HepG2 (cell line): Measurements from ENCODE around the gene NSMCE1. TPM values are rescaled to one million over a fixed set of nuclear protein-coding genes. Genes with fewer than 3 reads are reported as not detected.
A peak's percentile ranks its signal among the peaks of the same experiment; 100 is the strongest.

Source experiments
- CHD4 ChIP-seq: fragments of 200-600 bp; sonication (generic); IDR thresholded peaks from 2 replicates; pipeline ENCODE4 v1.7.0; 2017; ENCODE audit warnings: mild to moderate bottlenecking, low read length, borderline replicate concordance
- ERF ChIP-seq: IDR thresholded peaks from 2 replicates; pipeline ENCODE4 v1.6.1; 2018; ENCODE audit warnings: missing biosample characterization, missing genetic modification reagents
- HHEX ChIP-seq: IDR thresholded peaks from 2 replicates; pipeline ENCODE4 v1.6.1; 2016; ENCODE audit warnings: control low read depth
- MEF2D ChIP-seq: sonication (generic); formaldehyde crosslinking; IDR thresholded peaks from 2 replicates; pipeline ENCODE4 v1.5.1; 2020; ENCODE audit warnings: mild to moderate bottlenecking, missing genetic modification reagents
- MIER2 ChIP-seq: IDR thresholded peaks from 2 replicates; pipeline ENCODE4 v1.6.1; 2016; ENCODE audit warnings: missing biosample characterization, missing genetic modification reagents
- PCBP1 ChIP-seq: fragments of 200-400 bp; formaldehyde crosslinking; IDR thresholded peaks from 2 replicates; pipeline ENCODE4 v1.6.1; 2017; ENCODE audit warnings: mild to moderate bottlenecking, low read depth, low read length, borderline replicate concordance
- PRDM10 ChIP-seq: sonication (generic); formaldehyde crosslinking; IDR thresholded peaks from 2 replicates; pipeline ENCODE4 v1.4.0; 2020; ENCODE audit warnings: low read depth, missing genetic modification reagents
- ZNF276 ChIP-seq: sonication (generic); formaldehyde crosslinking; IDR thresholded peaks from 2 replicates; pipeline ENCODE4 v1.4.0; 2020; ENCODE audit warnings: mild to moderate bottlenecking, low read depth, missing genetic modification reagents
- ZNF33B ChIP-seq: sonication (generic); formaldehyde crosslinking; IDR thresholded peaks from 2 replicates; pipeline ENCODE4 v1.5.1; 2020; ENCODE audit warnings: mild to moderate bottlenecking, missing genetic modification reagents
- polyA plus RNA-seq, 8 experiments: library from polyadenylated mRNA; depleted of rRNA in 3 of 8; stranded (reverse) in 7 of 8; unstranded in 1 of 8; fragments of >200 nt; fragmentation: Illumina TruSeq in 4 of 8; extraction: Trizol in 4 of 8; gene quantifications; 2 replicates each; pipeline versions ENCODE4 v1.2.1 to v1.2.3, GENCODE V29; 2011 to 2016; ENCODE audit warnings: low read depth in 4 of 8, missing spikeins in 1 of 8, mixed read lengths in 1 of 8; ENCODE audit not compliant: insufficient read depth in 1 of 8
- total RNA-seq, 5 experiments: library from RNA; depleted of rRNA; stranded (reverse); fragments of >200 nt; fragmentation: Illumina TruSeq; extraction: Trizol; gene quantifications; 2 replicates each; pipeline ENCODE4 v1.2.3, GENCODE V29; 2016; ENCODE audit warnings: low read depth in 1 of 5
- TF ChIP-seq, protein P1 (sequence below): sonication (generic); formaldehyde crosslinking; conservative IDR thresholded peaks from 2 replicates; pipeline ENCODE4 v1.4.0; 2020; ENCODE audit warnings: missing genetic modification reagents
- TF ChIP-seq, protein P2 (sequence below): sonication (generic); formaldehyde crosslinking; IDR thresholded peaks from 2 replicates; pipeline ENCODE4 v1.5.0; 2020; ENCODE audit warnings: mild to moderate bottlenecking, missing genetic modification reagents, borderline replicate concordance

The NSMCE1 gene
- total and polyA plus RNA-seq, 2 of the 13 experiments (the other 11 are each of a cell fraction or from before 2014, with no cell fraction given), result 42.7 to 52.9 TPM

- TF ChIP-seq PRDM10 (CRISPR knock-in tag), result peak; percentile 55; the same call in 1 of the 2 replicates
- TF ChIP-seq PCBP1, result peak; percentile 99
- peak; percentile 93 for TF ChIP-seq CHD4
- no peak for TF ChIP-seq ZNF33B (CRISPR knock-in tag)
- no peak for TF ChIP-seq HHEX (CRISPR knock-in tag)
- no peak for TF ChIP-seq ZNF276 (CRISPR knock-in tag)
- TF ChIP-seq, protein P1, sequence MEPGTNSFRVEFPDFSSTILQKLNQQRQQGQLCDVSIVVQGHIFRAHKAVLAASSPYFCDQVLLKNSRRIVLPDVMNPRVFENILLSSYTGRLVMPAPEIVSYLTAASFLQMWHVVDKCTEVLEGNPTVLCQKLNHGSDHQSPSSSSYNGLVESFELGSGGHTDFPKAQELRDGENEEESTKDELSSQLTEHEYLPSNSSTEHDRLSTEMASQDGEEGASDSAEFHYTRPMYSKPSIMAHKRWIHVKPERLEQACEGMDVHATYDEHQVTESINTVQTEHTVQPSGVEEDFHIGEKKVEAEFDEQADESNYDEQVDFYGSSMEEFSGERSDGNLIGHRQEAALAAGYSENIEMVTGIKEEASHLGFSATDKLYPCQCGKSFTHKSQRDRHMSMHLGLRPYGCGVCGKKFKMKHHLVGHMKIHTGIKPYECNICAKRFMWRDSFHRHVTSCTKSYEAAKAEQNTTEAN (CRISPR knock-in tag), result peak; percentile 54
- TF ChIP-seq ERF (CRISPR knock-in tag), result peak; percentile 70; the same call in 1 of the 2 replicates
- no peak for TF ChIP-seq MIER2 (CRISPR knock-in tag)
- TF ChIP-seq, protein P2, sequence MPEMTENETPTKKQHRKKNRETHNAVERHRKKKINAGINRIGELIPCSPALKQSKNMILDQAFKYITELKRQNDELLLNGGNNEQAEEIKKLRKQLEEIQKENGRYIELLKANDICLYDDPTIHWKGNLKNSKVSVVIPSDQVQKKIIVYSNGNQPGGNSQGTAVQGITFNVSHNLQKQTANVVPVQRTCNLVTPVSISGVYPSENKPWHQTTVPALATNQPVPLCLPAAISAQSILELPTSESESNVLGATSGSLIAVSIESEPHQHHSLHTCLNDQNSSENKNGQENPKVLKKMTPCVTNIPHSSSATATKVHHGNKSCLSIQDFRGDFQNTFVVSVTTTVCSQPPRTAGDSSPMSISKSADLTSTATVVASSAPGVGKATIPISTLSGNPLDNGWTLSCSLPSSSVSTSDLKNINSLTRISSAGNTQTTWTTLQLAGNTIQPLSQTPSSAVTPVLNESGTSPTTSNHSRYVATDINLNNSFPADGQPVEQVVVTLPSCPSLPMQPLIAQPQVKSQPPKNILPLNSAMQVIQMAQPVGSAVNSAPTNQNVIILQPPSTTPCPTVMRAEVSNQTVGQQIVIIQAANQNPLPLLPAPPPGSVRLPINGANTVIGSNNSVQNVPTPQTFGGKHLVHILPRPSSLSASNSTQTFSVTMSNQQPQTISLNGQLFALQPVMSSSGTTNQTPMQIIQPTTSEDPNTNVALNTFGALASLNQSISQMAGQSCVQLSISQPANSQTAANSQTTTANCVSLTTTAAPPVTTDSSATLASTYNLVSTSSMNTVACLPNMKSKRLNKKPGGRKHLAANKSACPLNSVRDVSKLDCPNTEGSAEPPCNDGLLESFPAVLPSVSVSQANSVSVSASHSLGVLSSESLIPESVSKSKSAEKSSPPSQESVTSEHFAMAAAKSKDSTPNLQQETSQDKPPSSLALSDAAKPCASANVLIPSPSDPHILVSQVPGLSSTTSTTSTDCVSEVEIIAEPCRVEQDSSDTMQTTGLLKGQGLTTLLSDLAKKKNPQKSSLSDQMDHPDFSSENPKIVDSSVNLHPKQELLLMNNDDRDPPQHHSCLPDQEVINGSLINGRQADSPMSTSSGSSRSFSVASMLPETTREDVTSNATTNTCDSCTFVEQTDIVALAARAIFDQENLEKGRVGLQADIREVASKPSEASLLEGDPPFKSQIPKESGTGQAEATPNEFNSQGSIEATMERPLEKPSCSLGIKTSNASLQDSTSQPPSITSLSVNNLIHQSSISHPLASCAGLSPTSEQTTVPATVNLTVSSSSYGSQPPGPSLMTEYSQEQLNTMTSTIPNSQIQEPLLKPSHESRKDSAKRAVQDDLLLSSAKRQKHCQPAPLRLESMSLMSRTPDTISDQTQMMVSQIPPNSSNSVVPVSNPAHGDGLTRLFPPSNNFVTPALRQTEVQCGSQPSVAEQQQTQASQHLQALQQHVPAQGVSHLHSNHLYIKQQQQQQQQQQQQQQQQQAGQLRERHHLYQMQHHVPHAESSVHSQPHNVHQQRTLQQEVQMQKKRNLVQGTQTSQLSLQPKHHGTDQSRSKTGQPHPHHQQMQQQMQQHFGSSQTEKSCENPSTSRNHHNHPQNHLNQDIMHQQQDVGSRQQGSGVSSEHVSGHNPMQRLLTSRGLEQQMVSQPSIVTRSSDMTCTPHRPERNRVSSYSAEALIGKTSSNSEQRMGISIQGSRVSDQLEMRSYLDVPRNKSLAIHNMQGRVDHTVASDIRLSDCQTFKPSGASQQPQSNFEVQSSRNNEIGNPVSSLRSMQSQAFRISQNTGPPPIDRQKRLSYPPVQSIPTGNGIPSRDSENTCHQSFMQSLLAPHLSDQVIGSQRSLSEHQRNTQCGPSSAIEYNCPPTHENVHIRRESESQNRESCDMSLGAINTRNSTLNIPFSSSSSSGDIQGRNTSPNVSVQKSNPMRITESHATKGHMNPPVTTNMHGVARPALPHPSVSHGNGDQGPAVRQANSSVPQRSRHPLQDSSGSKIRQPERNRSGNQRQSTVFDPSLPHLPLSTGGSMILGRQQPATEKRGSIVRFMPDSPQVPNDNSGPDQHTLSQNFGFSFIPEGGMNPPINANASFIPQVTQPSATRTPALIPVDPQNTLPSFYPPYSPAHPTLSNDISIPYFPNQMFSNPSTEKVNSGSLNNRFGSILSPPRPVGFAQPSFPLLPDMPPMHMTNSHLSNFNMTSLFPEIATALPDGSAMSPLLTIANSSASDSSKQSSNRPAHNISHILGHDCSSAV (CRISPR knock-in tag), result 0 out of 2 replicates have a peak, but pooled peaks have one; percentile 77
- TF ChIP-seq MEF2D (CRISPR knock-in tag), result peak; percentile 50
Observed at GRCh38 chr16:27268376-27269299, at the start of gene NSMCE1 (continued).
